ENCODE measurements around the gene WSB1. TPM values are rescaled to one million over a fixed set of nuclear protein-coding genes. Genes with fewer than 3 reads are reported as not detected.
"Not testable (repeated sequence)": the region's sequence is repeated elsewhere in the genome, so short reads cannot be mapped to it uniquely, and the experiment has no call there.

WSB1 gene
- total RNA-seq, 1 donor from 2014 or later = 521 TPM

DNA sequence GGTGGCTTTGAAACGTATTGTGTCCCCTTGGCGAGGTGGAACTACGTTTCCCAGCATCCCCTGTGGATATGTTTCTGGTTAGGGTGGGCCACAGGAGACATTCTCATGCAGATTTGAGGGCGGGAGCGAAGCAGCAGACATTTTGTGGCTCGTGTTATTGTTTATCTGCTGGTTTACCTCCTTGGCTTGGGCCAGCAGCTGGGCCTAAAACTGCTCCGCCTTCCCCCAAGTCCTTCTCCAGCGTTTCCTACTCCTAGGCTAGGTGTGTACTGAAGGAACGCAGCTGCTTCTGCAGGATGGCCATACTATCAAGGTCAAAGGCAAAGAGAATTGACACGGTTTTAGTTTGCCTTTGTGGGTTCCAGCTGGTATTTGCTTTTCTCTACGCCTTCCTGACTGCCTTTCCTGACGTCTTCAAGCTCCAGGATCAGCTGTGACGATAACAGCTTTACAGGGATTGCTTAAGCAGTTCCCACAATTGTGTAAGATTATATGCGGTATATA lies 17.2 kb upstream of the WSB1 start:
- H3K79me2 ChIP-seq (ENCODE audit: low read depth) = no peaks in the 10 kb centered on the region
- H3K27ac ChIP-seq = no peak overlapping the region
- peak overlapping the region; percentile 58 for H2AFZ ChIP-seq (replicated peaks)
- H3F3A ChIP-seq (ENCODE audit: low read depth) = no peaks in the 10 kb centered on the region
- H3K4me1 Mint-ChIP-seq = peaks cover 3% of the 10 kb centered on the region
- peaks cover 2% of the 10 kb centered on the region for H3K27me3 Mint-ChIP-seq (ENCODE audit: insufficient read depth, low read depth)
- H3K4me3 Mint-ChIP-seq = no peak overlapping the region
- no peaks in the 10 kb centered on the region for H3K36me3 Mint-ChIP-seq
- peak overlapping the region; percentile 57 for H3K4me2 ChIP-seq
- TF ChIP-seq EZH2phosphoT487 (IDR thresholded peaks at IDR 0.05) (no peak), EZH2 (IDR thresholded peaks at IDR 0.05) (no peak)
- TF ChIP-seq, protein P1, sequence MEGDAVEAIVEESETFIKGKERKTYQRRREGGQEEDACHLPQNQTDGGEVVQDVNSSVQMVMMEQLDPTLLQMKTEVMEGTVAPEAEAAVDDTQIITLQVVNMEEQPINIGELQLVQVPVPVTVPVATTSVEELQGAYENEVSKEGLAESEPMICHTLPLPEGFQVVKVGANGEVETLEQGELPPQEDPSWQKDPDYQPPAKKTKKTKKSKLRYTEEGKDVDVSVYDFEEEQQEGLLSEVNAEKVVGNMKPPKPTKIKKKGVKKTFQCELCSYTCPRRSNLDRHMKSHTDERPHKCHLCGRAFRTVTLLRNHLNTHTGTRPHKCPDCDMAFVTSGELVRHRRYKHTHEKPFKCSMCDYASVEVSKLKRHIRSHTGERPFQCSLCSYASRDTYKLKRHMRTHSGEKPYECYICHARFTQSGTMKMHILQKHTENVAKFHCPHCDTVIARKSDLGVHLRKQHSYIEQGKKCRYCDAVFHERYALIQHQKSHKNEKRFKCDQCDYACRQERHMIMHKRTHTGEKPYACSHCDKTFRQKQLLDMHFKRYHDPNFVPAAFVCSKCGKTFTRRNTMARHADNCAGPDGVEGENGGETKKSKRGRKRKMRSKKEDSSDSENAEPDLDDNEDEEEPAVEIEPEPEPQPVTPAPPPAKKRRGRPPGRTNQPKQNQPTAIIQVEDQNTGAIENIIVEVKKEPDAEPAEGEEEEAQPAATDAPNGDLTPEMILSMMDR (IDR thresholded peaks at IDR 0.05) = no peak
- no peak overlapping the region for H3K27ac Mint-ChIP-seq
- no peaks in the 10 kb centered on the region for H3K27me3 ChIP-seq
- H4K20me1 ChIP-seq (ENCODE audit: low read depth) = no peaks in the 10 kb centered on the region
- H3K9me3 Mint-ChIP-seq = peaks cover 3% of the 10 kb centered on the region
- H3K4me1 ChIP-seq = no peaks in the 10 kb centered on the region
- DNase-seq (ENCODE audit: low spot score) = peak; percentile 81
- H3K4me3 ChIP-seq = peak overlapping the region; percentile 28
- no peaks in the 10 kb centered on the region for H3K36me3 ChIP-seq
- no peaks in the 10 kb centered on the region for H3K9me3 ChIP-seq (ENCODE audit: low read depth)
- H3K9ac ChIP-seq = no peak overlapping the region

DNA sequence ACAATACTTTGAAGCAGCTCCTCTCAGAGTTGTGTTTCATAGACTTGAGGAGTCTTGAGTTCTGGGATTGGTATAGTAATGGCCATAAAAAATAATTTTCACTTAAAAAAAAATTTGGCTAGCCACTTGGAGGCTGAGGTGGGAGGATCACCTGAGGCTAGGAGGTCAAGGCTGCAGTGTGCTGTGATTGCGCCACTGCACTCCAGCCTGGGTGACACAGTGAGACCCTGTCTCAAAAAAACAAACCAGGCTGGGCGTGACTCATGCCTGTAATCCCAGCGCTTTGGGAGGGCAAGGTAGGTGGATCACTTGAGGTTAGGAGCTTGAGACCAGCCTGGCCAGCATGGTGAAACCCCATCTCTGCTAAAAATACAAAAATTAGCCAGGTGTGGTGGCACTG lies 14.8 kb upstream of the WSB1 start:
- not testable (repeated sequence) for H3K36me3 ChIP-seq; H3K36me3 Mint-ChIP-seq; H3K27me3 Mint-ChIP-seq (ENCODE audit: insufficient read depth, low read depth); H2AFZ ChIP-seq (replicated peaks); H3K79me2 ChIP-seq (ENCODE audit: low read depth); H3K4me3 ChIP-seq; H3K27ac ChIP-seq; H3K9me3 Mint-ChIP-seq; H3K4me1 Mint-ChIP-seq; H3K4me2 ChIP-seq; H3K9me3 ChIP-seq (ENCODE audit: low read depth); H3K4me1 ChIP-seq; H3K27me3 ChIP-seq; H3K9ac ChIP-seq; DNase-seq (ENCODE audit: low spot score); H3K4me3 Mint-ChIP-seq; H4K20me1 ChIP-seq (ENCODE audit: low read depth); H3K27ac Mint-ChIP-seq; H3F3A ChIP-seq (ENCODE audit: low read depth)

DNA sequence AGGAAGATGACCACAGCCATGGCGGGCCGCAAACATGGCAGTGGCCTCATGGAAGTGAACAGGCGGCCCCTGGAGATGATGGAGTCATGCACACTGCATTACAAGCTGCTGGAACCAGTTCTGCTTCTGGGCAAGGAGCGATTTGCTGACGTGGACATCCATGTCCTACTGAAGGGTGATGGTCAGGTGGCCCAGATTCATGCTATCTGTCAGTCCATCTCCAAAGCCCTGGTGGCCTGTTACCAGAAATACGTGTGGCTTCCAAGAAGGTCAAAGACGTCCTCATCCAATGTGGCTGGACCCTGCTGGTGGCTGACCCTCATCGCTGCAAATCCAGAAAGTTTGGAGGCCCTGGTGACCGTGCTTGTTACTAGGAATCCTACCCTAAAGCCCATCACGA lies 13.4 kb upstream of the WSB1 start:
- Histone ChIP-seq H3K9me3 (ENCODE audit: low read depth) (no peaks in the 10 kb centered on the region), H3K79me2 (ENCODE audit: low read depth) (no peaks in the 10 kb centered on the region), H3K36me3 (no peaks in the 10 kb centered on the region), H4K20me1 (ENCODE audit: low read depth) (no peaks in the 10 kb centered on the region), H3K4me1 (no peaks in the 10 kb centered on the region), H2AFZ (replicated peaks) (no peak overlapping the region), H3K9ac (no peak overlapping the region), H3K4me2 (no peak overlapping the region), H3K27ac (no peak overlapping the region), H3F3A (ENCODE audit: low read depth) (no peaks in the 10 kb centered on the region), H3K27me3 (no peaks in the 10 kb centered on the region), H3K4me3 (no peak overlapping the region)
- no peak for DNase-seq (ENCODE audit: low spot score)
- Mint-ChIP-seq H3K36me3 (no peaks in the 10 kb centered on the region), H3K27me3 (ENCODE audit: insufficient read depth, low read depth) (no peaks in the 10 kb centered on the region), H3K27ac (no peak overlapping the region), H3K9me3 (no peaks in the 10 kb centered on the region), H3K4me3 (no peak overlapping the region), H3K4me1 (peaks cover 3% of the 10 kb centered on the region)
- TF ChIP-seq EZH2phosphoT487 (IDR thresholded peaks at IDR 0.05) (no peak), EZH2 (IDR thresholded peaks at IDR 0.05) (no peak)
- TF ChIP-seq, protein P1 (IDR thresholded peaks at IDR 0.05) = no peak

DNA sequence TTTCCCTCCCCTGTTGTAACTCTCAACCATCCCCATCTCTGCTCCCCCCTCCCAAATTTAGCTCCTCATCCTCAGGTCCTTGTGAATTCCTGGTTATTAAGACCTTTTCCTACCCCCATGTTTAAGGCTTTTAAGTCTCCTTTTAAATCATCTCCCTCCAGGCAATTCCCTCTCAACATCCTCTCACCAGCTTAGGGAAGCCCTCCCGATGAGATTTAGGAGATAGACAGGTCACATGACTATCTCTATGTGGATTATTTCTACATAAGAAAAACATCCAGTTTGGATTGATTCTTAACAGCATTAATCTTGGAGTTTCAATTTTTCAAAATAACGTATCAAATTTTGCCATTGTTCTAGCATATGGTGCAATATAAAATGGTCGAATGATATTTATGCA lies 12.5 kb upstream of the WSB1 start:
- Mint-ChIP-seq H3K9me3 (no peaks in the 10 kb centered on the region), H3K4me1 (peaks cover 3% of the 10 kb centered on the region), H3K27me3 (ENCODE audit: insufficient read depth, low read depth) (peaks cover under 1% of the 10 kb centered on the region), H3K4me3 (no peak overlapping the region), H3K27ac (no peak overlapping the region), H3K36me3 (no peaks in the 10 kb centered on the region)
- Histone ChIP-seq H2AFZ (replicated peaks) (no peak overlapping the region), H4K20me1 (ENCODE audit: low read depth) (no peaks in the 10 kb centered on the region), H3K27ac (no peak overlapping the region), H3K79me2 (ENCODE audit: low read depth) (no peaks in the 10 kb centered on the region), H3K4me2 (no peak overlapping the region), H3F3A (ENCODE audit: low read depth) (no peaks in the 10 kb centered on the region), H3K9ac (no peak overlapping the region), H3K9me3 (ENCODE audit: low read depth) (no peaks in the 10 kb centered on the region), H3K27me3 (no peaks in the 10 kb centered on the region), H3K4me3 (no peak overlapping the region), H3K36me3 (no peaks in the 10 kb centered on the region), H3K4me1 (no peaks in the 10 kb centered on the region)
- TF ChIP-seq, protein P1 (IDR thresholded peaks at IDR 0.05) = no peak
- TF ChIP-seq EZH2 (IDR thresholded peaks at IDR 0.05) (no peak), EZH2phosphoT487 (IDR thresholded peaks at IDR 0.05) (no peak)
- no peak for DNase-seq (ENCODE audit: low spot score)

Measured in neural progenitor cell (in vitro differentiated cells).